H1 (cell line): ENCODE results near the gene ZNF750. TPM values are rescaled to one million over a fixed set of nuclear protein-coding genes. Genes with fewer than 3 reads are reported as not detected.

ENCODE experiments used
- CHD2 ChIP-seq: IDR thresholded peaks from 2 replicates; pipeline ENCODE4 v1.6.1; 2012; ENCODE audit warnings: low read length, improper control_type of control experiment
- polyA plus RNA-seq, 7 experiments: library from polyadenylated mRNA; depleted of rRNA in 3 of 7; stranded (reverse) in 5 of 7; unstranded in 2 of 7; fragments of >200 nt in 5 of 7; fragments of 200-250 nt in 2 of 7; gene quantifications; 1 replicate in 5 of 7; 2 replicates in 1 of 7; 4 replicates in 1 of 7; pipeline versions ENCODE4 v1.2.1 to v1.2.3, GENCODE V29; 2011 to 2013; ENCODE audit warnings: missing spikeins in 2 of 7, mixed read lengths in 2 of 7
- total RNA-seq: library from RNA; stranded (reverse); fragmentation: NEBNext Ultra II Directional; extraction: Animal tissue kit (Norgen Biotek cat#: 25700); gene quantifications from 2 replicates; pipeline ENCODE4 v1.2.1, GENCODE V29; 2021
- TF ChIP-seq, protein P1 (sequence below): IDR thresholded peaks from 2 replicates; pipeline ENCODE4 v1.6.1; 2012; ENCODE audit warnings: inconsistent platforms

The ZNF750 gene
- total and polyA plus RNA-seq, 2 of the 8 experiments (the other 6 are each of a cell fraction or from before 2014, with no cell fraction given) = not detected

DNA sequence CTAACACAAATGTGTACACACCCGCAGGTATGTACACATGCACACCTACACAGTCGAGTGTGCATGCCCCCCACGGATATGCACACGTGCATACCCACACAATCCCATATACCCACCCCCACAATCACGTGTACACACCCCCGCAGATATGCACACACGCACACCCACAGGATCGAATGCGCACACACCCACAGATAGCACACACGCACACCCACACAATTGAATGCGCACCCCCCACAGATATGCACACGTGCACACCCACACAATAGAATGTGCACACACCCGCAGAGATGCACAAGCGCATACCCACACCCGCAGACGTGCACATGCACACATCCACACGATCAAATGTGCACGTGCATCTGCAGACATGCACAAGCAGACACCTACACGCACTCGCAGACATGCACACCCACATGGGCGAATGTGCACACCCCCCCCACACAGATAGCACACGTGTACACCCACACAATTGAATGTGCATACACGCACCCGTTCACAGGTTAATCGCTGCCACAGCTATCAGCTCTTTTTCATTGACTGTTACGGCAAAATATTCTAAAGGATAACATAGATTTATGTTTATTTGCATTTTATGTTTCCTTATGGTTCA is 10.8 kb downstream of the ZNF750 start (continued):
- TF ChIP-seq, protein P1, sequence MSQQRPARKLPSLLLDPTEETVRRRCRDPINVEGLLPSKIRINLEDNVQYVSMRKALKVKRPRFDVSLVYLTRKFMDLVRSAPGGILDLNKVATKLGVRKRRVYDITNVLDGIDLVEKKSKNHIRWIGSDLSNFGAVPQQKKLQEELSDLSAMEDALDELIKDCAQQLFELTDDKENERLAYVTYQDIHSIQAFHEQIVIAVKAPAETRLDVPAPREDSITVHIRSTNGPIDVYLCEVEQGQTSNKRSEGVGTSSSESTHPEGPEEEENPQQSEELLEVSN = no peak
- TF ChIP-seq CHD2 = no peak
